OCI-LY3 (cell line): Measurements from ENCODE around the gene TNS1.

Experiments used
- H2AFZ ChIP-seq: fragments of 200-600, 300-600 bp; shearing (Covaris generic); 2 replicates; pipeline ENCODE4 v1.6.0; 2014; ENCODE audit warnings: antibody characterized with exemption, low read depth, low read length
- H3K27ac ChIP-seq: fragments of 200-600, 300-600 bp; sonication (generic); 2 replicates; pipeline ENCODE4 v1.5.1; 2014; ENCODE audit warnings: mild to moderate bottlenecking, low read length, moderate library complexity, mixed read lengths
- H3K27me3 ChIP-seq: fragments of 200-600, 300-600 bp; sonication (generic); 2 replicates; pipeline ENCODE4 v1.6.1; 2014; ENCODE audit warnings: low read depth, low read length, mixed read lengths
- H3K36me3 ChIP-seq: fragments of 200-600, 300-600 bp; sonication (generic); replicated peaks from 2 replicates; pipeline ENCODE3; 2014; ENCODE audit warnings: low read depth, low read length, mixed read lengths
- H3K4me1 ChIP-seq: fragments of 300-600, 200-600 bp; sonication (generic); 2 replicates; pipeline ENCODE4 v1.6.1; 2014; ENCODE audit warnings: low read length, mixed read lengths
- H3K4me2 ChIP-seq: fragments of 200-600, 300-600 bp; sonication (generic); 2 replicates; pipeline ENCODE4 v1.6.1; 2014; ENCODE audit warnings: low read length, mixed read lengths
- H3K4me3 ChIP-seq: fragments of 300-600, 200-600 bp; sonication (generic); 2 replicates; pipeline ENCODE4 v1.5.1; 2014; ENCODE audit warnings: antibody characterized with exemption, mild to moderate bottlenecking, low read length, moderate library complexity
- H3K79me2 ChIP-seq: fragments of 300-600, 200-600 bp; shearing (Covaris generic); 2 replicates; pipeline ENCODE4 v1.6.1; 2014; ENCODE audit warnings: mild to moderate bottlenecking, low read length, mixed read lengths
- H3K9ac ChIP-seq: fragments of 300-600, 200-600 bp; shearing (Covaris generic); 2 replicates; pipeline ENCODE4 v1.6.0; 2014; ENCODE audit warnings: mild to moderate bottlenecking, low read length, moderate library complexity
- H3K9me3 ChIP-seq: fragments of 200-600, 300-600 bp; shearing (Covaris generic); 2 replicates; pipeline ENCODE4 v1.6.1; 2014; ENCODE audit warnings: low read length, mixed read lengths; ENCODE audit not compliant: insufficient read depth
- H4K20me1 ChIP-seq: fragments of 200-600, 300-600 bp; sonication (generic); 2 replicates; pipeline ENCODE4 v1.6.1; 2016; ENCODE audit warnings: low read length, mixed read lengths; ENCODE audit not compliant: insufficient read depth
- EZH2phosphoT487 ChIP-seq: fragments of 200-600 bp; shearing (Covaris generic); IDR thresholded peaks from 2 replicates; pipeline ENCODE4 v1.6.1; 2018; ENCODE audit warnings: antibody characterized with exemption, mixed run types, low read depth
- TF ChIP-seq, protein P1 (sequence below): fragments of 200-600, 300-600 bp; sonication (generic); IDR thresholded peaks from 2 replicates; pipeline ENCODE4 v1.5.1; 2014; ENCODE audit warnings: antibody characterized with exemption, low read length, low read depth

TNS1 gene

DNA sequence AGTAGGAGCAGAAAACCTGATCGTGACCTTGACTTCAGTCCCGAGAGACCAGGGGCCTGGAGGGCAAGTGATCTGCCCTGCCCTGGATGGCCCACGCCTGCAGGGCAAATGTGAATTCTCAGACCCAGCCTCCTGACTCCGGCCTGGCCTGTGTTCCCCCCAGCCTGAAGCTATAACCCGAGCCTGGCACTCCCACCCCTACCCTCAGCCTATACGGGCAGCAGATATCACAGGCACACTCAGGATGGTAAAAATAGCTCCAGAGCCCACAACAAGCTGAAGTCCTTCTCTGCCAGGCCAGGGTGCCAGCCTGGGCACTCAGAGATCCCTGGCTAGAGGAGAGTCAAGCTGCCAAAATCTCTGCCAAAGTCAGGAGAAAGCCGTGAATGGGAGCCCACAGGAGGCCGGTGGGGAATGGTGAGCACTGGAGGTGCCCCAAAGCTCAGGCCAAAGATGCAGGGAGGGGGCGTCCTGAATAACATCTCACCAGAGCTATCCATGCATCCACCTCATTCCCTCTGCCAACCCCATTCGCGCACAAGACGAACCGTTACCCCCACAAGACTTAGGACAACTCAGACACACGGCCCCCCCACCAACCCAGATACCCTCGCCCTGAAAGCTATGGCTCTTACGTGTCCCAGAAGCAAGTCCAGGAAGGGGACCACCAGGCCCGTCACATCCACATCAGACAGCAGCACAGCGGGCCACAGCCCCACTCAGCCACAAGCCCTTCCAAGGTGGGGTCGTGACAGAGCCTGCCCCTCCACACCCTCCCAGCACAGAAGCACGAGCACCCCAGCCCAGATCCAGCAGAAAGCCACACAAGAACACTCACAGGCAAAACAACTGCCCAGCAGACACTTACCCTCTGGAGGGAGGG lies 144.9 kb downstream of the TNS1 start:
- no peak overlapping the region for H2AFZ ChIP-seq
- no peaks in the 10 kb centered on the region for H3K9me3 ChIP-seq
- H3K9ac ChIP-seq = no peak overlapping the region
- no peak overlapping the region for H3K4me3 ChIP-seq
- no peaks in the 10 kb centered on the region for H3K36me3 ChIP-seq
- H3K27me3 ChIP-seq = no peaks in the 10 kb centered on the region
- H3K27ac ChIP-seq = no peak overlapping the region
- TF ChIP-seq EZH2phosphoT487 = no peak
- TF ChIP-seq, protein P1, sequence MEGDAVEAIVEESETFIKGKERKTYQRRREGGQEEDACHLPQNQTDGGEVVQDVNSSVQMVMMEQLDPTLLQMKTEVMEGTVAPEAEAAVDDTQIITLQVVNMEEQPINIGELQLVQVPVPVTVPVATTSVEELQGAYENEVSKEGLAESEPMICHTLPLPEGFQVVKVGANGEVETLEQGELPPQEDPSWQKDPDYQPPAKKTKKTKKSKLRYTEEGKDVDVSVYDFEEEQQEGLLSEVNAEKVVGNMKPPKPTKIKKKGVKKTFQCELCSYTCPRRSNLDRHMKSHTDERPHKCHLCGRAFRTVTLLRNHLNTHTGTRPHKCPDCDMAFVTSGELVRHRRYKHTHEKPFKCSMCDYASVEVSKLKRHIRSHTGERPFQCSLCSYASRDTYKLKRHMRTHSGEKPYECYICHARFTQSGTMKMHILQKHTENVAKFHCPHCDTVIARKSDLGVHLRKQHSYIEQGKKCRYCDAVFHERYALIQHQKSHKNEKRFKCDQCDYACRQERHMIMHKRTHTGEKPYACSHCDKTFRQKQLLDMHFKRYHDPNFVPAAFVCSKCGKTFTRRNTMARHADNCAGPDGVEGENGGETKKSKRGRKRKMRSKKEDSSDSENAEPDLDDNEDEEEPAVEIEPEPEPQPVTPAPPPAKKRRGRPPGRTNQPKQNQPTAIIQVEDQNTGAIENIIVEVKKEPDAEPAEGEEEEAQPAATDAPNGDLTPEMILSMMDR = no peak
- H3K4me1 ChIP-seq = no peaks in the 10 kb centered on the region
- H3K79me2 ChIP-seq = no peaks in the 10 kb centered on the region
- no peaks in the 10 kb centered on the region for H4K20me1 ChIP-seq
- no peak overlapping the region for H3K4me2 ChIP-seq

DNA sequence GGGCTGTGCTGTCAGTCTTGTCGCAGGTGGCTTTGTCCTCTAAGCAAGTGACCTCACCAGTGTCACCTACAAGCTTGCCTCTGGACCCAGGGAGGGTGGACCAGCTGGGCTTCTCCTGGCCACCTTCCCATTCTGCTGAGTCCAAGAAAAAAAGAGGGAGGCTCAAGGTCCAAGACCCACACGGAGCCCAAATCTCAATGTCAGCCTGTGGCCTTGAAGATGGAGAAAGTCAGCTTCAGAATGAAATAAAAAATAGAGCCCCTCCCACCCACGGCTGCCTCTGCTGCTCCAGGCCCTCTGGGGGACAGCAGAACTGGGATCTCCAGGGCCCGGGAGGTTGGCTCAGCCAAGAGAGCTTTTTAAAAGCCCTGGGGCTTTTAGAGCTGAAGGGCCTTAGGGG lies 145.9 kb downstream of the TNS1 start:
- no peak overlapping the region for H3K27ac ChIP-seq
- TF ChIP-seq, protein P1 = no peak
- TF ChIP-seq EZH2phosphoT487 = no peak
- no peak overlapping the region for H3K4me3 ChIP-seq
- H4K20me1 ChIP-seq = no peaks in the 10 kb centered on the region
- no peak overlapping the region for H2AFZ ChIP-seq
- H3K9ac ChIP-seq = no peak overlapping the region
- no peaks in the 10 kb centered on the region for H3K4me1 ChIP-seq
- no peaks in the 10 kb centered on the region for H3K36me3 ChIP-seq
- H3K79me2 ChIP-seq = no peaks in the 10 kb centered on the region
- no peak overlapping the region for H3K4me2 ChIP-seq
- no peaks in the 10 kb centered on the region for H3K27me3 ChIP-seq
- H3K9me3 ChIP-seq = no peaks in the 10 kb centered on the region

DNA sequence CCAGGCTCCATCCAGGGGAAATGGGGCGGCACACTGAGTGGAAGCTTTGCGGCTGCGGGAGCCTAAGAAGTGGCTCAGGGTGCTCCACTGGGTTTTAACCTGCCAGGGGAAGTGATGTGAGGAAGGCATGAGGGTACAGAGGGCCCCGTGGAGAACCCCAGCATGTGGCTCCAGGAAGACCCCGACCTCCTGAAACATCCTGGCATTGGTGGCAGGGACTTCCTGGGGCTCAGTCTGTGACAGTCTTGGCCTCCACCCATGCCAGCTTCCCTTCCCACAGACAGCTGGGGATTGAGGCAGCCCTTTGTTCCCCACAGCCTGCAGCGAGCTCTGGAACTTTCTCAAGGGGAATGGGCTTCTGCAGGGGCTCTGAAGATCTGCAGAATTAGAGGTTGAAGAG lies 146.6 kb downstream of the TNS1 start:
- no peak overlapping the region for H3K27ac ChIP-seq
- no peak overlapping the region for H2AFZ ChIP-seq
- H3K79me2 ChIP-seq = no peaks in the 10 kb centered on the region
- H3K4me2 ChIP-seq = no peak overlapping the region
- H3K9me3 ChIP-seq = no peaks in the 10 kb centered on the region
- H4K20me1 ChIP-seq = no peaks in the 10 kb centered on the region
- no peaks in the 10 kb centered on the region for H3K4me1 ChIP-seq
- no peak overlapping the region for H3K9ac ChIP-seq
- no peak overlapping the region for H3K4me3 ChIP-seq
- H3K27me3 ChIP-seq = no peaks in the 10 kb centered on the region
- H3K36me3 ChIP-seq = no peaks in the 10 kb centered on the region
- TF ChIP-seq, protein P1 = no peak
- no peak for TF ChIP-seq EZH2phosphoT487

DNA sequence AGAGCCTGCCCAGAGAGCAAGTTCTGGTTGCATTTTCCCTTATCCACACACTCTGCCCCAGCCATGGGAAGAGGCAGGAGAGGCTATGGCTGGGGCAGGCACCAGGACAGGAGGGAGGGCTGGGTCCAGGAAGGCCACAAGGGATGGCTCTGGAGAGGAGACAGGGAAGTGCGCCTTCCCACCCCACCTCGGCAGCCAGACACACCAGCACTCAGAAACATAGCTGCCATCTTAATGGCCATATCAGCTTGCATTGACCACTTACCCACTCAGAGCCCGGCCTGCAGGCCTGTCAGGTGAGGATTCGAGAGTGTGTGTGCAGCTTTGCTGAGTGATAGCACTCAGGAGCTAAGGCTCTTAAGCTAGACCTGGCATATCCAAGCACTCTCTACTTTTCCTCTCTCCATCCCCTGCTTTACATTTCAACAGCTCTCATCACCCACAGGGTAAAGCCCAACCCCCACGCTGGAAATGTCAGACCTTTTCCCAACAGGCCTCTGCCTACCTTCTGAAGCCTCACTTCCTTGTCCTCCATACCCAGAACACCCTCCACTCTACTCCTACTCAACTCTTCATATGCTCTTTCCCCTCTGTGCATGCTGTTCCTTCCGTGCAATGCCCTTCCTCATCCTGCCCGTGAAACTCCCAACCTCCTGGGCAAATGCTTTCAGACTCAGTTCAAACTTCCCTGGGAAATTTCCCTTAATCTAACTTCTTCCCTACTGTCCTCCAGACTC lies 147.9 kb downstream of the TNS1 start:
- no peaks in the 10 kb centered on the region for H3K27me3 ChIP-seq
- H3K4me1 ChIP-seq = no peaks in the 10 kb centered on the region
- H3K36me3 ChIP-seq = no peaks in the 10 kb centered on the region
- H3K9ac ChIP-seq = no peak overlapping the region
- no peaks in the 10 kb centered on the region for H3K9me3 ChIP-seq
- H3K79me2 ChIP-seq = no peaks in the 10 kb centered on the region
- no peaks in the 10 kb centered on the region for H4K20me1 ChIP-seq
- no peak for TF ChIP-seq EZH2phosphoT487
- TF ChIP-seq, protein P1 = no peak
- no peak overlapping the region for H2AFZ ChIP-seq
- no peak overlapping the region for H3K4me2 ChIP-seq
- H3K4me3 ChIP-seq = no peak overlapping the region
- no peak overlapping the region for H3K27ac ChIP-seq
